ENCODE measurements around the gene BDH2. TPM values are rescaled to one million over a fixed set of nuclear protein-coding genes. Genes with fewer than 3 reads are reported as not detected.

Gene BDH2
- total RNA-seq, 2 donors from 2014 or later: 25.4 to 40.2 TPM

DNA sequence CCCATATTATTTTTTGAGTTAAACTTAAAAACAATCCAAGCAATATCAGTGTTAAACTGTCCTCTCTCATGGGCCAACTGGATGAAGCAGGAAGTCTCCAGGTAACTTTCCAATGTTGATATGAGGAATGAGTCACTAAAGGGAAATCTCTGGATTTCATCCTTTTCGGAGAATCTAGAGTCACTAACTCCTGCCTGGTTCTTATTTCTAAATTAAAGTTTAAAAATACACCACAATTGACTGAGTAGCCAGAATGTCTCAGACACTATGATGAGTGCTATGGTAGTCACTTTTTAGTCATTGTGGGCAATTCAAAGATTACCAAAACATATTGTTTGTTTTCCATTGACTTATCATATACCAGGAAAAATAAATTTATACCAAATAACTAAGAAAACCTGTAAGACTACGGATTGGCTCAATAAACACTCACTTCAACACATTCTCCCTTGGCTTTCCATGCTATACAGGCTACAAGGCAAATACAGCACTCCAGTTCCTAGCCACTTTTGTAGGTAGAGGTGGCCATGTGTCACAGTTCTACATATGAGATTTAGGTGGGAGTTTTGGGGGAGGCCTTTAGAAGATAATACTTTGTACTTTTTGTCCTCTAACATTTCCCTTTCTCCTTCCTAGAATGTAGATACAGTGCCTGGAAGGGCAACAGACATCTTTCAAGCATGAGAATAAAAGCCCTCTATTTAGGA is 31.6 kb downstream of the BDH2 start:
- intact Hi-C loops (cut with DNase I): no loop called here
- TF ChIP-seq POLR2A (IDR thresholded peaks at IDR 0.05): no peak
- TF ChIP-seq, protein P1, sequence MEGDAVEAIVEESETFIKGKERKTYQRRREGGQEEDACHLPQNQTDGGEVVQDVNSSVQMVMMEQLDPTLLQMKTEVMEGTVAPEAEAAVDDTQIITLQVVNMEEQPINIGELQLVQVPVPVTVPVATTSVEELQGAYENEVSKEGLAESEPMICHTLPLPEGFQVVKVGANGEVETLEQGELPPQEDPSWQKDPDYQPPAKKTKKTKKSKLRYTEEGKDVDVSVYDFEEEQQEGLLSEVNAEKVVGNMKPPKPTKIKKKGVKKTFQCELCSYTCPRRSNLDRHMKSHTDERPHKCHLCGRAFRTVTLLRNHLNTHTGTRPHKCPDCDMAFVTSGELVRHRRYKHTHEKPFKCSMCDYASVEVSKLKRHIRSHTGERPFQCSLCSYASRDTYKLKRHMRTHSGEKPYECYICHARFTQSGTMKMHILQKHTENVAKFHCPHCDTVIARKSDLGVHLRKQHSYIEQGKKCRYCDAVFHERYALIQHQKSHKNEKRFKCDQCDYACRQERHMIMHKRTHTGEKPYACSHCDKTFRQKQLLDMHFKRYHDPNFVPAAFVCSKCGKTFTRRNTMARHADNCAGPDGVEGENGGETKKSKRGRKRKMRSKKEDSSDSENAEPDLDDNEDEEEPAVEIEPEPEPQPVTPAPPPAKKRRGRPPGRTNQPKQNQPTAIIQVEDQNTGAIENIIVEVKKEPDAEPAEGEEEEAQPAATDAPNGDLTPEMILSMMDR (IDR thresholded peaks at IDR 0.05): no peak

DNA sequence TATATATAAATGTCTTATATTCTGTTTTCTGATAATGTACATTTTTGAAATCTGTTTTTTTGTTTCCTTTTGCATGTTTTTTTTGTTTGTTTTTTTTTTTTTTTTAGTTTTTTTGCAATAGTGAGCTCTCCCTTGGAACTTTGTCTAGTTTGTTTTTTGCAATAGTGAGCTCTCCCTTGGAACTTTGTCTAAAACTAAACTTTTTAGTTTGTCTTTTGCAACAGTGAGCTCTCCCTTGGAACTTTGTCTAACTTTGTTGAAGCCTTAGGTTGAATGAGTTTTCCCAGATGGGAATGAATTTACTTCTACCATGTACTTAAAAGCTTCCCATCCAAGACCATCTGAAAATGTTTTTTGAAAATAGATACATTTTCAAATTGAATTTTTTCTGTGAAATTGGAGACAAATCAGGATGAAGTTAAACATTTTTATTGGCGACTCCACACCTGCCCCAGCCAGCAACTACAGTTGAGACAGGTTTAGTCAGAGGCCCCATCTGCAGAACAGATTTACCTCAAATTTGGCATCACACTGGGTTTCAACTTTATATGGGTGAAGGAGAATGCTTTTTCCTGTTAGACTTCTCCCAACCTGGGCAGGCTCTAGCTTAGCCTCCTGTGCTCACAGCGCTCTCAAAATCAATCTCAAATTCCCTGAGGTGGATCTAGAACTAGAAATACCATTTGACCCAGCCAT is 39.0 kb downstream of the BDH2 start:
- Histone ChIP-seq H3K4me3 (no peak overlapping the region), H3K4me1 (no peaks in the 10 kb centered on the region), H3K27me3 (no peaks in the 10 kb centered on the region), H3K36me3 (replicated peaks in 1 of 2; ENCODE audit: insufficient read depth in 1 of 2, low read depth in 2 of 2) (no peaks in the 10 kb centered on the region), H3K27ac (no peak overlapping the region), H3K9me3 (no peaks in the 10 kb centered on the region)
- intact Hi-C loops (cut with DNase I): no loop called here
- no peak for ATAC-seq
- no peak for TF ChIP-seq POLR2A (IDR thresholded peaks at IDR 0.05)
- TF ChIP-seq, protein P1 (IDR thresholded peaks at IDR 0.05): no peak
- no peak for DNase-seq
- WGBS, 2 donors: 96 to 97% methylated on average over 2 of the region's 2 CpGs

More for the DNA sequence above, 31.6 kb downstream of the BDH2 start:
- ATAC-seq (no peak), DNase-seq (no peak)
- Histone ChIP-seq H3K4me1 (no peaks in the 10 kb centered on the region), H3K36me3 (replicated peaks in 1 of 2; ENCODE audit: insufficient read depth in 1 of 2, low read depth in 2 of 2) (no peaks in the 10 kb centered on the region), H3K27ac (no peak overlapping the region), H3K9me3 (no peaks in the 10 kb centered on the region), H3K27me3 (no peaks in the 10 kb centered on the region), H3K4me3 (no peak overlapping the region)
- WGBS, 2 donors: 72 to 75% methylated on average over 2 of the region's 2 CpGs

DNA sequence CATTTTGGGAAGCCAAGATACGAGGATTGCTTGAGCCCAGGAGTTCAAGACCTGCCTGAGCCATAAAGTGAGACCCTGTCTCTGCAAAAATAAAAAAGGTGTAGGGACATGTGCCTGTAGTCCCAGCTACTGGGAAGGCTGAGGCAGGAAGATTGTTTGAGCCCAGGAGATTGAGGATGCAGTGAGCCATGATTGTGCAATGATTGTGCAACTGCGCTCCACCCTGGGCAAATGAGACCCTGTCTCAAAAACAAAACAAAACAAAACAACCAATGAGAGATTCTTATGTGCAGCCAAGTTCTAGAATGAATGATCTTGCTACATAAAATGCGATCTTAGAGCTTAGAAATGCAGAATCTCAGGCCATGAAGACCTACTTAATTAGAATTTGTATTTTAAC is 45.6 kb downstream of the BDH2 start:
- H3K27ac ChIP-seq: no peak overlapping the region
- TF ChIP-seq, protein P1 (IDR thresholded peaks at IDR 0.05): no peak
- TF ChIP-seq POLR2A (IDR thresholded peaks at IDR 0.05): no peak
- no peaks in the 10 kb centered on the region for H3K9me3 ChIP-seq
- intact Hi-C loops (cut with DNase I): no loop called here
- H3K27me3 ChIP-seq: no peaks in the 10 kb centered on the region
- H3K4me3 ChIP-seq: no peak overlapping the region
- DNase-seq: no peak
- WGBS, 2 donors: 86 to 97% methylated on average over 3 of the region's 3 CpGs
- H3K4me1 ChIP-seq: no peaks in the 10 kb centered on the region
- no peak for ATAC-seq
- no peaks in the 10 kb centered on the region for H3K36me3 ChIP-seq (replicated peaks in 1 of 2; ENCODE audit: insufficient read depth in 1 of 2, low read depth in 2 of 2)

DNA sequence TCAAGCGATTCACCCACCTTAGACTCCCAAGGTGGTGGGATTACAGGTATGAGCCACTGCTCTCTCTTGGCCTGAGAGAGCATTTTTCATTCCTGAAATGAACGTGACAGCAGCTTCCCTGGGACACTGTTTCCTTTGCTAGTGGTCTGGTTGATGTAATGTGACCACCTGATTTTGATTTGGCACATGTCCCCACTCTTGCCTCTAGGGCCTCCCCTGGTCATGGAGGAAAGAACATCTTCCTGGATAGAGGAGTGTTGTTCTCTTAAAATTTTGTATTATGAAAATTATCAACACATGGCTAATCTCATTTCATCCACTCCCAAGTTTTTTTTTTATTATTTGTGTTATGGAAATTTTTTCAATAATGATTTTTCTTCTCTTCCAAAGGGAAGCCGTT is 46.9 kb downstream of the BDH2 start:
- TF ChIP-seq POLR2A (IDR thresholded peaks at IDR 0.05): no peak
- TF ChIP-seq, protein P1 (IDR thresholded peaks at IDR 0.05): no peak
- ATAC-seq (no peak), DNase-seq (no peak)
- 82 to 84% methylated on average over 3 of the region's 3 CpGs for WGBS, 2 donors
- H3K27me3 ChIP-seq: no peaks in the 10 kb centered on the region
- H3K4me3 ChIP-seq: no peak overlapping the region
- H3K27ac ChIP-seq: no peak overlapping the region
- H3K9me3 ChIP-seq: no peaks in the 10 kb centered on the region
- H3K36me3 ChIP-seq (replicated peaks in 1 of 2; ENCODE audit: insufficient read depth in 1 of 2, low read depth in 2 of 2): no peaks in the 10 kb centered on the region
- intact Hi-C loops (cut with DNase I): no loop called here
- no peaks in the 10 kb centered on the region for H3K4me1 ChIP-seq
